ENCODE data around the gene TSR1. TPM values are rescaled to one million over a fixed set of nuclear protein-coding genes. Genes with fewer than 3 reads are reported as not detected.

Gene TSR1
- total and polyA plus RNA-seq, 9 of the 15 experiments (the other 6 are each of a cell fraction or from before 2014, with no cell fraction given), result 16.4 to 87.5 (median 55.2) TPM

GRCh38 chr17:2365132-2365531, 28.9 kb upstream of the TSR1 start:
- Histone ChIP-seq H3K9me1 (ENCODE audit: control insufficient read depth, insufficient read depth, low read length) (no peaks in the 10 kb centered on the region), H3K27me3 (ENCODE audit: control insufficient read depth in 2 of 2, insufficient read depth in 2 of 2, low read length in 2 of 2) (no peaks in the 10 kb centered on the region), H3K9me3 (replicated peaks; ENCODE audit: control insufficient read depth, insufficient read depth, low read depth, low read length) (no peaks in the 10 kb centered on the region), H3K9ac (ENCODE audit: insufficient read depth in 1 of 2, low read depth in 2 of 2, low read length in 2 of 2) (no peak overlapping the region), H3K4me2 (ENCODE audit: insufficient read depth, low read length) (no peak overlapping the region), H3K27ac (ENCODE audit: extremely low read depth, low read depth, low read length) (no peak overlapping the region), H3K36me3 (ENCODE audit: control insufficient read depth, insufficient read depth, low read length) (no peaks in the 10 kb centered on the region), H3K4me3 (no peak overlapping the region), H4K20me1 (replicated peaks; ENCODE audit: control insufficient read depth, insufficient read depth, low read length) (no peaks in the 10 kb centered on the region; the same call in 1 of the 2 replicates), H2AFZ (ENCODE audit: low read depth, low read length) (no peak overlapping the region), H3K4me1 (replicated peaks in 1 of 2; ENCODE audit: control insufficient read depth in 2 of 2, insufficient read depth in 2 of 2, low read length in 2 of 2) (peaks cover 0 to 4% of the 10 kb centered on the region in 2 experiments; a peak in 1 of 5 replicates), H3K79me2 (ENCODE audit: control insufficient read depth, insufficient read depth, low read length) (no peaks in the 10 kb centered on the region)
- ChIA-PET POLR2A (interaction anchor here (1.0 kb wide), 1 partner anchor 19 kb away, joined by 4 read pairs; no protein-coding TSS in a partner anchor), CTCF (ENCODE audit: low intra/inter-chr PET ratio) (no interaction called here)
- ATAC-seq (no peak), FAIRE-seq (no peak), DNase-seq (ENCODE audit: extremely low read depth in 1 of 4, low spot score in 3 of 4) (no peak)
- WGBS (ENCODE audit: insufficient coverage, low coverage, missing lambda C conversion rate), result 77% methylated on average over 11 of the region's 20 CpGs
- intact Hi-C loops (cut with micrococcal nuclease) (no loop called here), in situ Hi-C loops (cut with MboI) (no loop called here)
- BruUV-seq (replicated peaks), result no TSS peak
- TF ChIP-seq FOXP1 (CRISPR knock-in tag; IDR thresholded peaks at IDR 0.05) (no peak), RBFOX2 (IDR thresholded peaks at IDR 0.05; ENCODE audit: low read depth, low read length) (no peak)
- TF ChIP-seq, protein P1, sequence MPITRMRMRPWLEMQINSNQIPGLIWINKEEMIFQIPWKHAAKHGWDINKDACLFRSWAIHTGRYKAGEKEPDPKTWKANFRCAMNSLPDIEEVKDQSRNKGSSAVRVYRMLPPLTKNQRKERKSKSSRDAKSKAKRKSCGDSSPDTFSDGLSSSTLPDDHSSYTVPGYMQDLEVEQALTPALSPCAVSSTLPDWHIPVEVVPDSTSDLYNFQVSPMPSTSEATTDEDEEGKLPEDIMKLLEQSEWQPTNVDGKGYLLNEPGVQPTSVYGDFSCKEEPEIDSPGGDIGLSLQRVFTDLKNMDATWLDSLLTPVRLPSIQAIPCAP (CRISPR knock-in tag; IDR thresholded peaks at IDR 0.05; ENCODE audit: borderline replicate concordance), result no peak

- Histone ChIP-seq H4K20me1 (replicated peaks; ENCODE audit: control insufficient read depth, insufficient read depth, low read length) (no peaks in the 10 kb centered on the region; the same call in 1 of the 2 replicates), H3K4me2 (ENCODE audit: insufficient read depth, low read length) (no peak overlapping the region), H3K9ac (ENCODE audit: insufficient read depth in 1 of 2, low read depth in 2 of 2, low read length in 2 of 2) (no peak overlapping the region), H2AFZ (ENCODE audit: low read depth, low read length) (no peak overlapping the region), H3K9me3 (replicated peaks; ENCODE audit: control insufficient read depth, insufficient read depth, low read depth, low read length) (no peaks in the 10 kb centered on the region), H3K36me3 (ENCODE audit: control insufficient read depth, insufficient read depth, low read length) (no peaks in the 10 kb centered on the region), H3K4me1 (replicated peaks in 1 of 2; ENCODE audit: control insufficient read depth in 2 of 2, insufficient read depth in 2 of 2, low read length in 2 of 2) (peaks cover under 1 to 4% of the 10 kb centered on the region in 2 experiments; a peak in 3 of 5 replicates), H3K9me1 (ENCODE audit: control insufficient read depth, insufficient read depth, low read length) (no peaks in the 10 kb centered on the region), H3K79me2 (ENCODE audit: control insufficient read depth, insufficient read depth, low read length) (no peaks in the 10 kb centered on the region), H3K27ac (ENCODE audit: extremely low read depth, low read depth, low read length) (no peak overlapping the region), H3K4me3 (no peak overlapping the region), H3K27me3 (ENCODE audit: control insufficient read depth in 2 of 2, insufficient read depth in 2 of 2, low read length in 2 of 2) (no peaks in the 10 kb centered on the region)
- DNase-seq (ENCODE audit: extremely low read depth in 1 of 4, low spot score in 3 of 4) (no peak), FAIRE-seq (no peak), ATAC-seq (no peak)
- 62% methylated on average over 3 of the region's 12 CpGs for WGBS (ENCODE audit: insufficient coverage, low coverage, missing lambda C conversion rate)
- POLR2A ChIA-PET, result interaction anchor here (1.0 kb wide), 1 partner anchor 18 kb away, joined by 4 read pairs; no protein-coding TSS in a partner anchor
- CTCF ChIA-PET (ENCODE audit: low intra/inter-chr PET ratio), result no interaction called here
- no TSS peak for BruUV-seq (replicated peaks)
- intact Hi-C loops (cut with micrococcal nuclease) (no loop called here), in situ Hi-C loops (cut with MboI) (no loop called here)
- TF ChIP-seq ZBTB49 (CRISPR knock-in tag; IDR thresholded peaks at IDR 0.05; ENCODE audit: borderline replicate concordance) (no peak), BCL6 (CRISPR knock-in tag; IDR thresholded peaks at IDR 0.05) (no peak), TGIF2 (CRISPR knock-in tag; IDR thresholded peaks at IDR 0.05) (no peak), PRDM10 (IDR thresholded peaks at IDR 0.05; ENCODE audit: partially characterized antibody) (no peak)
These were observed 28.5 kb upstream of the TSR1 start for GRCh38 chr17:2364763-2365116.
